ENCODE measurements around the gene MPO.

The MPO gene

DNA sequence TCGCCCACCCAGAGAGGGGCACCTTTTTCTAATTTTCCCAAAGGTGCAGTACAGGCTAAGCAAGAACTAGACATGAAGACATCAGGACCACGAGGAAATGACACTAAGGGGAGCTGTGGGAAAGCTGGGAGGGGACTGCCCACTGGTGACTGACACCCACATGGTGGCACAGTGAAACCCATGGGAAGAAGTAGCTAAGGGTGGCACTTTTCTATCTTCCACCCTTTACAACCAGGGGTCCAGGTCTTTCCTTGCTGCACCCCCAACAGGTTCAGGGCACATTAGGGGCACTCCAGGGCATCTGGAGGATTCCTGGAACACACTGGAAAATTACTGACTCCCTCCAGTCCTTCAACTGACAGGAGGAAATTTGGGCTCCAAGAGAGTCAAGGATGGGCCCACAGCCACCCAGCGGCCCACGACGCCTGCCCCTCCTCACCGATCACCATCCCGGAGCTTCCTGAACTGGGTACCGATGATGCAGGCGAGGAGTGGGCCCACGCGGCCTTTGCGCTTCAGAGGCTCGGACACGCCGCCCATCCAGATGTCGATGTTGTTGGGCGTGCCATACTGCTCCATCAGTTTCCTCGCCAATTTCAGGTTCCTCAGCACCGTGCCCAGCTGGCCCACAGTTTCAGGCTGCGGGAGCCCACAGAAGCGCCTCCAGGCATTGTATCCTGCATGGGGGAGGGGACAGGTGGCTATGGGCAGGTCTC, 9.4 kb downstream of the MPO start:
- Histone ChIP-seq H3K4me1 (ENCODE audit: control insufficient read depth, low read length) (no peaks in the 10 kb centered on the region), H3K9me2 (replicated peaks; ENCODE audit: control insufficient read depth, low read length) (no peaks in the 10 kb centered on the region), H4K20me1 (ENCODE audit: control insufficient read depth, insufficient read depth, low read depth, low read length) (no peaks in the 10 kb centered on the region), H3K79me2 (ENCODE audit: control insufficient read depth, low read length) (no peaks in the 10 kb centered on the region), H3F3A (ENCODE audit: control insufficient read depth, insufficient read depth) (no peaks in the 10 kb centered on the region), H3K36me3 (ENCODE audit: control insufficient read depth, low read length) (no peaks in the 10 kb centered on the region), H3K9me3 (ENCODE audit: control insufficient read depth, insufficient read depth, low read length) (no peaks in the 10 kb centered on the region), H3K27me3 (ENCODE audit: control insufficient read depth, low read length) (peaks cover 18% of the 10 kb centered on the region), H3K4me2 (ENCODE audit: low read length) (no peak overlapping the region), H3K27ac (ENCODE audit: low read depth, low read length) (no peak overlapping the region), H3K4me3 (ENCODE audit: low read length) (no peak overlapping the region)
- TF ChIP-seq EZH2phosphoT487 (IDR thresholded peaks at IDR 0.05; ENCODE audit: borderline replicate concordance, low read length), result no peak
- no peak for TF ChIP-seq CTCF (IDR thresholded peaks at IDR 0.05; ENCODE audit: low read depth, low read length, poor library complexity, severe bottlenecking)

DNA sequence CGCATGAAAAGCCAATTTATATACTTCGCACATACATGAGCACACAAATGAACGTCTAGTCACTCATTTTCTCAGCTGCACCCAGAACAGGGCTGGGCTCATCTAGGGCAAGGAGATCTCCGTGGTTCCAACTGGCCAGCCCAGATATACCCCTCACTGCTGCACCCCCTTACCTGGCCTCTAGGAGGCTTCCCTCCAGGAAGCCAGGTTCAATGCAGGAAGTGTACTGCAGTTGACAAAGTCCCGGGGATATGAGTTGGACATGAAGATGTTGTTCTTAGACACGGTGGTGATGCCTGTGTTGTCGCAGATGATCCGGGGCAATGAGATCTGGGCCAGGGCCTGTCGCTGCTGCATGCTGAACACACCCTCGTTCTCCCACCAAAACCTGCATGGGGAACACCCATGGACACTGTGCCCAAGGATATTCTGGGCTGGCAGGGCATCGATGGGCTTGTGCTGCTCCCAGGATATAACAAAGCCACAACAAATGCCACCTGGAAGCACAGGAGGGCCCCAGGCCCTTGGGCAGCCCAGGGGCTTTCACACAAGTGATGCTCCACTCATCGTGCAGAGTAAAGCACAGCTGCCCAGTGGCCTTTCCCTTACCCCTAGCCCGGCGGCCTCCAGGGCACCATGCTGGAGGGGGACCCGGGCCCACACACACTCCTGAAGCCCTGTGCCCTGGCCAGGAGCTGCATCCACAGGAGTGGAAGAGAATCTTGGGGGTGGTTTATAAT, 10.1 kb downstream of the MPO start:
- Histone ChIP-seq H3F3A (ENCODE audit: control insufficient read depth, insufficient read depth) (no peaks in the 10 kb centered on the region), H3K9me2 (replicated peaks; ENCODE audit: control insufficient read depth, low read length) (no peaks in the 10 kb centered on the region), H3K27me3 (ENCODE audit: control insufficient read depth, low read length) (peaks cover 15% of the 10 kb centered on the region), H3K4me1 (ENCODE audit: control insufficient read depth, low read length) (no peaks in the 10 kb centered on the region), H3K4me2 (ENCODE audit: low read length) (no peak overlapping the region), H3K27ac (ENCODE audit: low read depth, low read length) (no peak overlapping the region), H4K20me1 (ENCODE audit: control insufficient read depth, insufficient read depth, low read depth, low read length) (no peaks in the 10 kb centered on the region), H3K9me3 (ENCODE audit: control insufficient read depth, insufficient read depth, low read length) (no peaks in the 10 kb centered on the region), H3K36me3 (ENCODE audit: control insufficient read depth, low read length) (no peaks in the 10 kb centered on the region), H3K4me3 (ENCODE audit: low read length) (no peak overlapping the region), H3K79me2 (ENCODE audit: control insufficient read depth, low read length) (no peaks in the 10 kb centered on the region)
- TF ChIP-seq EZH2phosphoT487 (IDR thresholded peaks at IDR 0.05; ENCODE audit: borderline replicate concordance, low read length) (no peak), CTCF (IDR thresholded peaks at IDR 0.05; ENCODE audit: low read depth, low read length, poor library complexity, severe bottlenecking) (peak; percentile 56)

DNA sequence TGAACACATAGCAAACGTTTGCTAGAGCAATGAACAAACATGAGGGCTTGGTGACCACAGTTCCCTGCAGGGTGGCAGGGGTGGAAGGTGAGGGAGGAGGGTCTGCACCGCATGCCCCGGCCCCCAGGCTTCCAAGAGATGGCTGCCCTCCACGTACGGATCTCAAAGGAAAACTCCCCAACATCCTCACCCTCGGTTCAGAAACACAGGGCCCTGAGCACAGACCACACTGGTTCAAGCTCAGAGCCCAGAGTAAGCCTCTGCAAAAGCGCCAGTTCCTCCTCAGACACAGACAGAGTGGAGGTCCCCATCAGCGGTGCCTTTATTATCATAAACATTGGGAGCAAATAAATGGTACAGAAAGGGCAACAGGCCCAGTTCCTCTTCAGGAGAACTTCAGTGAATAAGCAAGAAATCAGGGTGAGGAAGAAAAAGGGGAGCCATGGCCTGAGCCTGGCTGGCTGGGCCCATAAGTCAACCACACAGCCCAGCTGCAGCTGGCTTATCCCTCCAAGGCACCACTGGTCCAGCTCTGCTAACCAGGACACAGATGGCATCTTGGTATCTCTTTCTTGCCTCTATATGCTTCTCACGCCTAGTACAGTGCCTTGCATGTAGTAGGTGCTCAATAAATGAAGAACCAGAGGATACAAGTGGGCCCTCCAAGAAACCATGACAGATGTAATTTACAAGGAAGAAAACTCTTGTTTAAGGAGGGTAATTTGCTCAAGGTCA, 11.0 kb downstream of the MPO start:
- H3K27me3 ChIP-seq (ENCODE audit: control insufficient read depth, low read length), result peaks cover 16% of the 10 kb centered on the region
- H3K79me2 ChIP-seq (ENCODE audit: control insufficient read depth, low read length), result no peaks in the 10 kb centered on the region
- no peak overlapping the region for H3K27ac ChIP-seq (ENCODE audit: low read depth, low read length)
- no peaks in the 10 kb centered on the region for H3K9me2 ChIP-seq (replicated peaks; ENCODE audit: control insufficient read depth, low read length)
- TF ChIP-seq CTCF (IDR thresholded peaks at IDR 0.05; ENCODE audit: low read depth, low read length, poor library complexity, severe bottlenecking), result no peak
- no peak for TF ChIP-seq EZH2phosphoT487 (IDR thresholded peaks at IDR 0.05; ENCODE audit: borderline replicate concordance, low read length)
- H3K9me3 ChIP-seq (ENCODE audit: control insufficient read depth, insufficient read depth, low read length), result no peaks in the 10 kb centered on the region
- no peaks in the 10 kb centered on the region for H3K36me3 ChIP-seq (ENCODE audit: control insufficient read depth, low read length)
- H3K4me1 ChIP-seq (ENCODE audit: control insufficient read depth, low read length), result no peaks in the 10 kb centered on the region
- no peak overlapping the region for H3K4me3 ChIP-seq (ENCODE audit: low read length)
- H3K4me2 ChIP-seq (ENCODE audit: low read length), result no peak overlapping the region
- H4K20me1 ChIP-seq (ENCODE audit: control insufficient read depth, insufficient read depth, low read depth, low read length), result no peaks in the 10 kb centered on the region
- H3F3A ChIP-seq (ENCODE audit: control insufficient read depth, insufficient read depth), result no peaks in the 10 kb centered on the region
